GM12878 (cell line): Measurements from ENCODE around the gene MLLT3. TPM values are rescaled to one million over a fixed set of nuclear protein-coding genes. Genes with fewer than 3 reads are reported as not detected.

ENCODE experiments used
- BMI1 ChIP-seq: fragments of 450-650 bp; IDR thresholded peaks from 2 replicates; pipeline ENCODE4 v1.6.1; 2016; ENCODE audit warnings: mild to moderate bottlenecking, moderate library complexity, borderline replicate concordance
- E2F8 ChIP-seq: fragments of 450-650 bp; IDR thresholded peaks from 2 replicates; pipeline ENCODE4 v1.6.1; 2018; ENCODE audit warnings: mild to moderate bottlenecking, low read depth, moderate library complexity; ENCODE audit not compliant: partially characterized antibody
- EGR1 ChIP-seq, 2 experiments: IDR thresholded peaks; 1 replicate in 1 of 2; 2 replicates in 1 of 2; pipeline ENCODE4 v1.6.1; 2011 to 2012; ENCODE audit warnings: low read depth in 2 of 2, low read length in 2 of 2, borderline replicate concordance in 1 of 2, mild to moderate bottlenecking in 1 of 2, moderate library complexity in 1 of 2
- ELK1 ChIP-seq: IDR thresholded peaks from 2 replicates; pipeline ENCODE4 v1.6.1; 2012; ENCODE audit warnings: low read depth, low read length, improper control_type of control experiment
- ESRRA ChIP-seq: IDR thresholded peaks from 2 replicates; pipeline ENCODE4 v1.6.1; 2012; ENCODE audit warnings: mild to moderate bottlenecking, low read length, improper control_type of control experiment
- FOXK2 ChIP-seq: fragments of 450-650 bp; IDR thresholded peaks from 2 replicates; pipeline ENCODE4 v1.6.1; 2017; ENCODE audit warnings: mild to moderate bottlenecking, moderate library complexity
- HCFC1 ChIP-seq: fragments of 150-350 bp; IDR thresholded peaks from 2 replicates; pipeline ENCODE4 v1.6.1; 2014; ENCODE audit warnings: low read length
- IKZF2 ChIP-seq, 2 experiments: fragments of 450-650 bp; IDR thresholded peaks; 2 replicates each; pipeline ENCODE4 v1.6.1; 2017; ENCODE audit warnings: mild to moderate bottlenecking in 2 of 2, moderate library complexity in 2 of 2
- JUND ChIP-seq: IDR thresholded peaks from 2 replicates; pipeline ENCODE4 v1.6.1; 2012; ENCODE audit warnings: low read depth, mild to moderate bottlenecking, low read length, improper control_type of control experiment, moderate library complexity
- MEF2B ChIP-seq: fragments of 450-650 bp; IDR thresholded peaks from 2 replicates; pipeline ENCODE4 v1.6.1; 2018; ENCODE audit warnings: mild to moderate bottlenecking, moderate library complexity; ENCODE audit not compliant: partially characterized antibody, poor library complexity, severe bottlenecking
- MTA3 ChIP-seq: IDR thresholded peaks from 2 replicates; pipeline ENCODE4 v1.6.1; 2012; ENCODE audit warnings: low read length, inconsistent platforms, borderline replicate concordance
- MXI1 ChIP-seq: fragments of 150-350 bp; IDR thresholded peaks from 2 replicates; pipeline ENCODE4 v1.6.1; 2011; ENCODE audit warnings: low read depth, mild to moderate bottlenecking, inconsistent platforms, low read length, improper control_type of control experiment
- NFIC ChIP-seq: IDR thresholded peaks from 2 replicates; pipeline ENCODE4 v1.6.1; 2012; ENCODE audit warnings: low read depth, mild to moderate bottlenecking, inconsistent platforms, low read length, moderate library complexity
- NR2C1 ChIP-seq: fragments of 450-650 bp; IDR thresholded peaks from 2 replicates; pipeline ENCODE4 v1.6.1; 2017; ENCODE audit warnings: antibody characterized with exemption, mild to moderate bottlenecking, moderate library complexity
- PKNOX1 ChIP-seq: fragments of 450-650 bp; IDR thresholded peaks from 2 replicates; pipeline ENCODE4 v1.6.1; 2016; ENCODE audit warnings: mild to moderate bottlenecking
- PRDM15 ChIP-seq: fragments of 450-650 bp; formaldehyde crosslinking; IDR thresholded peaks from 2 replicates; pipeline ENCODE4 v1.4.0; 2020; ENCODE audit warnings: mild to moderate bottlenecking, moderate library complexity
- RUNX3 ChIP-seq: IDR thresholded peaks from 2 replicates; pipeline ENCODE4 v1.6.1; 2012; ENCODE audit warnings: low read length, inconsistent platforms
- SMC3 ChIP-seq: IDR thresholded peaks from 2 replicates; pipeline ENCODE4 v1.6.1; 2011; ENCODE audit warnings: low read length, improper control_type of control experiment, borderline replicate concordance
- SUZ12 ChIP-seq: fragments of 200-600 bp; sonication (generic); IDR thresholded peaks from one replicate; pipeline ENCODE4 v1.6.1; 2018; ENCODE audit warnings: antibody characterized with exemption, mild to moderate bottlenecking; ENCODE audit not compliant: unreplicated experiment
- TCF12 ChIP-seq: IDR thresholded peaks from 2 replicates; pipeline ENCODE4 v1.6.1; 2011; ENCODE audit warnings: low read depth, mild to moderate bottlenecking, low read length
- TCF3 ChIP-seq: IDR thresholded peaks from 2 replicates; pipeline ENCODE4 v1.6.1; 2012; ENCODE audit warnings: low read depth, mild to moderate bottlenecking, low read length, borderline replicate concordance; ENCODE audit not compliant: insufficient read depth
- polyA plus RNA-seq, 11 experiments: library from polyadenylated mRNA; depleted of rRNA in 4 of 11; unstranded in 6 of 11; stranded (reverse) in 5 of 11; fragments of >200 nt; fragmentation: Nextera tagmentation in 4 of 11; fragmentation: Illumina TruSeq in 1 of 11; extraction: Ambion mirVana in 4 of 11; extraction: Trizol in 1 of 11; gene quantifications; 1 replicate in 1 of 11; 2 replicates in 10 of 11; pipeline versions ENCODE4 v1.2.1 to v1.2.3, GENCODE V29; 2011 to 2016; ENCODE audit warnings: inconsistent platforms in 2 of 11, missing spikeins in 2 of 11, low read depth in 1 of 11
- total RNA-seq, 4 experiments: library from RNA; depleted of rRNA in 3 of 4; stranded (reverse); fragments of >200 nt in 3 of 4; fragmentation: Illumina TruSeq in 1 of 4; extraction: Trizol in 1 of 4; gene quantifications; 2 replicates each; pipeline versions ENCODE4 v1.2.1 to v1.2.3, GENCODE V29; 2013 to 2021

Gene MLLT3
- total and polyA plus RNA-seq, 10 of the 15 experiments (the other 5 are each of a cell fraction or from before 2014, with no cell fraction given) = 17.7 to 72.3 (median 35.6) TPM

DNA sequence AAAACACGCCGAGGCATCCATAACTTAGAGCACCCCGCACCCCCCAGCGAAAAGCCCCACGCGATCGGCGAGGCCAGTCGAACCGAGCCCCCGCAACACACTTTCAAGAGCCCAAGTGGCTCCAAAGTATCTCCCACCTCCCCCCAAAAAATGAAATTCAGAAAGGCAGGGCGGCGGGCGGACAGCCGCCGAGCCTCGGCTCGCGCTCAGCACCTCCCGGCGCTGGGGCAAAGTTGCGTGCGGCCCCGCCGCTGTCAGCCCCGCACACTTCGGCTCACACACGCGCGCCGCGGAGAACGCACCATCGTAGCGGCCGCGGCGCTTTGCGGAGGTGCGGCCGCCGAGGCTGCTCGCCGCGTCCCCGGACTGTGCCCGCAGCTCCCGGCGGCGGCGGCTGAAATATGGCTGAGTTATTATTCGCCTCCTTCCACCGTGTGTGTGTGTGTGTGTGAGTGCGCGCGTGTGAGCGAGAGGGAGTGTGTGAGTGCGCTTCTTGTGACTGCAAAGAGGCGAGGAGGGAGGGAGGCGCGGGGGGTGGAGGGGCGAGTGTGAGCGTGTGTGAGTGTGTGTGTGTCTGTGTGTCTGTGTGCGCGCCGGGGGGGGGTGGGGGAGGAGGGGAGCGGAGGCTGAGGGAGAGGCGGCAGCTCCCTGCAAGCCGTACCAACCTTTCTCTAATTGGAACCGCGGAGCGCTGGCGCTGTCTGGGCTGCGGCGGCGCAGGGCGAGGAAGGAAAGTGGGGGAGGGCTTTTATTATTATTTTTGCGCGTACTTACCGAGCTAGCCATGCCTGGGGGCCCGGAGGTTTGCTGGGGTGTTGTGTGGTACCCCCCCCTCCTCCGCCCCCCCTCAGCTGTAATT is 599 bp downstream of the MLLT3 start (continued):
- no peak; the same call in 1 of the 2 replicates for TF ChIP-seq MXI1
- no peak for TF ChIP-seq ESRRA
- no peak for TF ChIP-seq NR2C1
- no peak for TF ChIP-seq ELK1
- no peak for TF ChIP-seq IKZF2 (IDR thresholded peaks at IDR 0.05)
- TF ChIP-seq FOXK2 = no peak
- no peak for TF ChIP-seq MEF2B
- TF ChIP-seq SUZ12 = no peak
- no peak for TF ChIP-seq MTA3
- no peak for TF ChIP-seq HCFC1
- TF ChIP-seq PKNOX1 = no peak
- TF ChIP-seq TCF12 = no peak
- TF ChIP-seq EGR1 (IDR thresholded peaks at IDR 0.05; ENCODE audit: borderline replicate concordance in 1 of 2, low read depth in 2 of 2, low read length in 2 of 2) = no peak; a peak in 1 of 3 replicates
- TF ChIP-seq JUND = no peak
- TF ChIP-seq RUNX3 = 0 out of 2 replicates have a peak, but pooled peaks have one; percentile 16
- TF ChIP-seq BMI1 = no peak
- TF ChIP-seq NFIC = no peak
- no peak for TF ChIP-seq E2F8
- no peak for TF ChIP-seq TCF3
- TF ChIP-seq PRDM15 = no peak
- no peak; the same call in 1 of the 2 replicates for TF ChIP-seq SMC3
